SIG-M5 treated with dmso at 0.1 percent for 504 hours (cell line): ENCODE results near the gene SUN5.
"Not testable (repeated sequence)": the region's sequence is repeated elsewhere in the genome, so short reads cannot be mapped to it uniquely, and the experiment has no call there.

ENCODE experiments used
- DNase-seq: peaks from one replicate; lab custom pipeline; 2025; ENCODE audit not compliant: unreplicated experiment; lab: John Stamatoyannopoulos, UW

The SUN5 gene

GRCh38 chr20:32978009-32978335 lies 26.3 kb downstream of the SUN5 start:
- no peak for DNase-seq

GRCh38 chr20:32977281-32978008 lies 26.8 kb downstream of the SUN5 start:
- no peak for DNase-seq

- peak; percentile 12 for DNase-seq
Observed at GRCh38 chr20:32976746-32977145, 27.5 kb downstream of the SUN5 start.

GRCh38 chr20:32975698-32976674 lies 28.2 kb downstream of the SUN5 start:
- peak; percentile 37 for DNase-seq

GRCh38 chr20:32975121-32975520 lies 29.1 kb downstream of the SUN5 start:
- not testable (repeated sequence) for DNase-seq

GRCh38 chr20:32974204-32975064 lies 29.8 kb downstream of the SUN5 start:
- DNase-seq, result not testable (repeated sequence)

- no peak for DNase-seq
Observed at GRCh38 chr20:32973077-32973717, 31.0 kb downstream of the SUN5 start.

GRCh38 chr20:32972181-32973076 lies 31.8 kb downstream of the SUN5 start:
- DNase-seq, result peak; percentile 81

GRCh38 chr20:32971703-32972161 lies 32.5 kb downstream of the SUN5 start:
- DNase-seq, result no peak

GRCh38 chr20:32970973-32971300 lies 33.3 kb downstream of the SUN5 start:
- no peak for DNase-seq

- DNase-seq, result no peak
Observed at GRCh38 chr20:32970115-32970972, 33.9 kb downstream of the SUN5 start.

- DNase-seq, result no peak
Observed at GRCh38 chr20:32969356-32970114, 34.7 kb downstream of the SUN5 start.

- DNase-seq, result no peak
Observed at GRCh38 chr20:32968478-32969241, 35.6 kb downstream of the SUN5 start.

- no peak for DNase-seq
Observed at GRCh38 chr20:32967961-32968457, 36.2 kb downstream of the SUN5 start.

GRCh38 chr20:32966881-32967781 lies 37.1 kb downstream of the SUN5 start:
- no peak for DNase-seq

GRCh38 chr20:32966382-32966781 lies 37.9 kb downstream of the SUN5 start:
- DNase-seq, result no peak
